SK-N-SH treated with all-trans-retinoic acid at 6 μM for 48 hours (cell line): ENCODE measurements around the gene DIDO1.

Source experiments
- ARNTL ChIP-seq: fragments of 450-650 bp; formaldehyde crosslinking; IDR thresholded peaks from 2 replicates; pipeline ENCODE4 v1.5.0; 2020; ENCODE audit warnings: low read depth, mild to moderate bottlenecking, moderate library complexity, borderline replicate concordance
- CSRNP3 ChIP-seq: fragments of 250-450 bp; sonication (Bioruptor Pico); IDR thresholded peaks from 2 replicates; pipeline ENCODE4 v1.5.1; 2021; ENCODE audit warnings: mild to moderate bottlenecking, moderate library complexity
- ESRRG ChIP-seq: fragments of 250-450 bp; sonication (Bioruptor Pico); IDR thresholded peaks from 2 replicates; pipeline ENCODE4 v1.6.1; 2021; ENCODE audit warnings: mild to moderate bottlenecking
- GLIS3 ChIP-seq: fragments of 250-450 bp; sonication (Bioruptor Pico); IDR thresholded peaks from 2 replicates; pipeline ENCODE4 v1.5.0; 2020; ENCODE audit warnings: mild to moderate bottlenecking, moderate library complexity
- ISL1 ChIP-seq: fragments of 250-450 bp; sonication (Bioruptor Pico); IDR thresholded peaks from 2 replicates; pipeline ENCODE4 v2.1.2; 2022; ENCODE audit warnings: mild to moderate bottlenecking, moderate library complexity
- TCF4 ChIP-seq: fragments of 250-450 bp; sonication (Bioruptor Pico); IDR thresholded peaks from 2 replicates; pipeline ENCODE4 v1.8.0; 2021; ENCODE audit warnings: mild to moderate bottlenecking, moderate library complexity, borderline replicate concordance
- TOX ChIP-seq: fragments of 250-450 bp; sonication (Bioruptor Pico); IDR thresholded peaks from 2 replicates; pipeline ENCODE4 v1.8.0; 2021; ENCODE audit warnings: mild to moderate bottlenecking, moderate library complexity, borderline replicate concordance
- ZFP30 ChIP-seq: fragments of 450-650 bp; formaldehyde crosslinking; IDR thresholded peaks from 2 replicates; pipeline ENCODE4 v1.5.0; 2022; ENCODE audit warnings: mild to moderate bottlenecking, moderate library complexity
- ZNF565 ChIP-seq: fragments of 450-650 bp; formaldehyde crosslinking; conservative IDR thresholded peaks from 2 replicates; pipeline ENCODE4 v1.5.0; 2020; ENCODE audit warnings: low read depth, mild to moderate bottlenecking, moderate library complexity
- ZNF8 ChIP-seq: fragments of 450-650 bp; formaldehyde crosslinking; IDR thresholded peaks from 2 replicates; pipeline ENCODE4 v1.5.0; 2020; ENCODE audit warnings: mild to moderate bottlenecking, moderate library complexity
- TF ChIP-seq, protein P1 (sequence below): fragments of 250-450 bp; sonication (Bioruptor Pico); IDR thresholded peaks from 2 replicates; pipeline ENCODE4 v1.8.0; 2020; ENCODE audit warnings: mild to moderate bottlenecking, moderate library complexity, borderline replicate concordance
- TF ChIP-seq, protein P2 (sequence below): fragments of 250-450 bp; sonication (Bioruptor Pico); IDR thresholded peaks from 2 replicates; pipeline ENCODE4 v1.5.1; 2020; ENCODE audit warnings: low read depth, mild to moderate bottlenecking, moderate library complexity

- TF ChIP-seq ARNTL (CRISPR knock-in tag) (no peak), TOX (no peak), CSRNP3 (CRISPR knock-in tag) (no peak), TCF4 (CRISPR knock-in tag) (no peak), ZNF565 (no peak), ESRRG (CRISPR knock-in tag) (no peak), ZFP30 (CRISPR knock-in tag) (no peak), ZNF8 (CRISPR knock-in tag) (no peak), GLIS3 (CRISPR knock-in tag) (no peak), ISL1 (CRISPR knock-in tag) (no peak)
- TF ChIP-seq, protein P1, sequence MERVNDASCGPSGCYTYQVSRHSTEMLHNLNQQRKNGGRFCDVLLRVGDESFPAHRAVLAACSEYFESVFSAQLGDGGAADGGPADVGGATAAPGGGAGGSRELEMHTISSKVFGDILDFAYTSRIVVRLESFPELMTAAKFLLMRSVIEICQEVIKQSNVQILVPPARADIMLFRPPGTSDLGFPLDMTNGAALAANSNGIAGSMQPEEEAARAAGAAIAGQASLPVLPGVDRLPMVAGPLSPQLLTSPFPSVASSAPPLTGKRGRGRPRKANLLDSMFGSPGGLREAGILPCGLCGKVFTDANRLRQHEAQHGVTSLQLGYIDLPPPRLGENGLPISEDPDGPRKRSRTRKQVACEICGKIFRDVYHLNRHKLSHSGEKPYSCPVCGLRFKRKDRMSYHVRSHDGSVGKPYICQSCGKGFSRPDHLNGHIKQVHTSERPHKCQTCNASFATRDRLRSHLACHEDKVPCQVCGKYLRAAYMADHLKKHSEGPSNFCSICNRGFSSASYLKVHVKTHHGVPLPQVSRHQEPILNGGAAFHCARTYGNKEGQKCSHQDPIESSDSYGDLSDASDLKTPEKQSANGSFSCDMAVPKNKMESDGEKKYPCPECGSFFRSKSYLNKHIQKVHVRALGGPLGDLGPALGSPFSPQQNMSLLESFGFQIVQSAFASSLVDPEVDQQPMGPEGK (CRISPR knock-in tag), result no peak
- TF ChIP-seq, protein P2, sequence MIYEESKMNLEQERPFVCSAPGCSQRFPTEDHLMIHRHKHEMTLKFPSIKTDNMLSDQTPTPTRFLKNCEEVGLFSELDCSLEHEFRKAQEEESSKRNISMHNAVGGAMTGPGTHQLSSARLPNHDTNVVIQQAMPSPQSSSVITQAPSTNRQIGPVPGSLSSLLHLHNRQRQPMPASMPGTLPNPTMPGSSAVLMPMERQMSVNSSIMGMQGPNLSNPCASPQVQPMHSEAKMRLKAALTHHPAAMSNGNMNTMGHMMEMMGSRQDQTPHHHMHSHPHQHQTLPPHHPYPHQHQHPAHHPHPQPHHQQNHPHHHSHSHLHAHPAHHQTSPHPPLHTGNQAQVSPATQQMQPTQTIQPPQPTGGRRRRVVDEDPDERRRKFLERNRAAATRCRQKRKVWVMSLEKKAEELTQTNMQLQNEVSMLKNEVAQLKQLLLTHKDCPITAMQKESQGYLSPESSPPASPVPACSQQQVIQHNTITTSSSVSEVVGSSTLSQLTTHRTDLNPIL (CRISPR knock-in tag), result no peak
These were observed 80.7 kb downstream of the DIDO1 start for GRCh38 chr20:62845416-62846160.
